D721Med (cell line): Measurements from ENCODE around the gene LHX6.

ENCODE experiments used
- DNase-seq: peaks from one replicate; pipeline ENCODE4 v3.0.0; 2011; ENCODE audit warnings: low spot score; ENCODE audit not compliant: insufficient read length
- FAIRE-seq: peaks from 2 replicates; lab custom pipeline; 2011; peaks lifted over from hg19 to GRCh38; lab: Jason Lieb, UNC
- CTCF ChIP-seq: IDR thresholded peaks from 2 replicates; pipeline ENCODE4 v1.5.1; 2012; ENCODE audit warnings: mild to moderate bottlenecking, control low read depth; ENCODE audit not compliant: insufficient read depth; ENCODE audit errors: missing control alignments

LHX6 gene

GRCh38 chr9:122215663-122216062, 13.1 kb downstream of the LHX6 start:
- DNase-seq (no peak), FAIRE-seq (no peak)
- TF ChIP-seq CTCF = no peak

GRCh38 chr9:122214507-122214906, 14.2 kb downstream of the LHX6 start:
- FAIRE-seq (no peak), DNase-seq (no peak)
- TF ChIP-seq CTCF = no peak

- DNase-seq (peak; percentile 98), FAIRE-seq (no peak)
Observed at GRCh38 chr9:122213589-122214413, 15.0 kb downstream of the LHX6 start.

GRCh38 chr9:122213102-122213588, 15.6 kb downstream of the LHX6 start:
- TF ChIP-seq CTCF = no peak
- no peak for FAIRE-seq
- DNase-seq = no peak

More at GRCh38 chr9:122213589-122214413, 15.0 kb downstream of the LHX6 start:
- TF ChIP-seq CTCF = no peak

- TF ChIP-seq CTCF = no peak
- DNase-seq = no peak
- no peak for FAIRE-seq
Observed at GRCh38 chr9:122212473-122213004, 16.2 kb downstream of the LHX6 start.

GRCh38 chr9:122209451-122209850, 19.3 kb downstream of the LHX6 start:
- DNase-seq = no peak
- FAIRE-seq = no peak
- TF ChIP-seq CTCF = no peak

- FAIRE-seq (no peak), DNase-seq (no peak)
- TF ChIP-seq CTCF = no peak
Observed at GRCh38 chr9:122207096-122207495, 21.7 kb downstream of the LHX6 start.
